Right lobe of liver (tissue), 4 donors: ENCODE data around the gene TDRD10.

Experiments used
- CTCF ChIP-seq, 4 donors: fragments of 200-600 bp in 3 of 4; fragments of 450-650 bp in 1 of 4; IDR thresholded peaks; one replicate each; pipeline versions ENCODE4 v1.5.1 to v1.8.0; 2016 to 2022; ENCODE audit warnings: antibody characterized with exemption in 4 of 4, mild to moderate bottlenecking in 2 of 4
- POLR2A ChIP-seq: fragments of 450-650 bp; IDR thresholded peaks from one replicate; pipeline ENCODE4 v1.6.1; 2017; ENCODE audit warnings: antibody characterized with exemption, mild to moderate bottlenecking
- donor health status: DM: no; HTN: no; CAD: no.
- donor health status: DM: no; HTN: no; CAD: no.
- donor health status: DM: no; HTN: yes; CAD: no.

GRCh38 chr1:154489695-154490274 lies 12.2 kb upstream of the TDRD10 start:
- TF ChIP-seq CTCF (IDR thresholded peaks at IDR 0.05) (no peak), POLR2A (no peak)
